Caco-2 (cell line): Measurements from ENCODE around the gene SNX24. TPM values are rescaled to one million over a fixed set of nuclear protein-coding genes. Genes with fewer than 3 reads are reported as not detected.
"Not testable (repeated sequence)": the region's sequence is repeated elsewhere in the genome, so short reads cannot be mapped to it uniquely, and the experiment has no call there.

Experiments
- BruUV-seq: library from RNA; stranded (reverse); fragments of 400-500 nt; replicated peaks from 2 replicates; lab custom pipeline; 2021; lab: Mats Ljungman, UMichigan
- CTCF ChIA-PET: fragments of 300-600 bp; sonication (Branson Sonifier 250); formaldehyde crosslinking; loops from one replicate; lab custom pipeline; 2022; ENCODE audit warnings: antibody characterized with exemption; lab: Charles Lee
- POLR2A ChIA-PET: fragments of 300-600 bp; sonication (Branson Sonifier 250); formaldehyde crosslinking; loops from one replicate; lab custom pipeline; 2022; ENCODE audit warnings: antibody characterized with exemption; lab: Charles Lee
- DNase-seq, 2 experiments: peaks; one replicate each; pipeline versions ENCODE4 v3.0.0 to v3.0.0-alpha.2; 2020 to 2022
- H3K27me3 ChIP-seq: replicated peaks from 2 replicates; pipeline ENCODE4 v1.6.0; 2011; ENCODE audit warnings: low read length; ENCODE audit not compliant: control insufficient read depth, insufficient read depth
- H3K36me3 ChIP-seq: 2 replicates; pipeline ENCODE4 v1.5.1; 2011; ENCODE audit warnings: low read length; ENCODE audit not compliant: control insufficient read depth, insufficient read depth
- H3K4me1 ChIP-seq: fragments of 250-450 bp; sonication (Bioruptor Pico); 2 replicates; pipeline ENCODE4 v1.5.1; 2020; ENCODE audit warnings: mild to moderate bottlenecking
- H3K4me3 ChIP-seq: 2 replicates; pipeline ENCODE4 v1.5.1; 2011; ENCODE audit warnings: low read depth, mild to moderate bottlenecking, control low read depth, low read length
- H3K9me3 ChIP-seq: fragments of 250-450 bp; sonication (Bioruptor Pico); 2 replicates; pipeline ENCODE4 v1.5.1; 2020; ENCODE audit warnings: mild to moderate bottlenecking, moderate library complexity
- H3K27ac Mint-ChIP-seq: one replicate; pipeline ENCODE4 v1.8.0; 2022; ENCODE audit warnings: mixed read lengths; ENCODE audit not compliant: unreplicated experiment
- H3K27me3 Mint-ChIP-seq: one replicate; pipeline ENCODE4 v1.8.0; 2022; ENCODE audit warnings: mixed read lengths; ENCODE audit not compliant: insufficient read depth, unreplicated experiment
- H3K36me3 Mint-ChIP-seq: one replicate; pipeline ENCODE4 v1.8.0; 2022; ENCODE audit warnings: mild to moderate bottlenecking, mixed read lengths; ENCODE audit not compliant: insufficient read depth, unreplicated experiment
- H3K4me1 Mint-ChIP-seq: one replicate; pipeline ENCODE4 v1.8.0; 2022; ENCODE audit warnings: low read depth, mixed read lengths; ENCODE audit not compliant: unreplicated experiment
- H3K4me3 Mint-ChIP-seq: one replicate; pipeline ENCODE4 v1.8.0; 2022; ENCODE audit warnings: mild to moderate bottlenecking, moderate library complexity, mixed read lengths; ENCODE audit not compliant: unreplicated experiment
- H3K9me3 Mint-ChIP-seq: one replicate; pipeline ENCODE4 v1.8.0; 2022; ENCODE audit warnings: mixed read lengths; ENCODE audit not compliant: unreplicated experiment
- intact Hi-C: fragments of 100-400 bp; cut with micrococcal nuclease; formaldehyde crosslinking; loops from one replicate; pipeline ENCODE4 v1.10.0; 2022; ENCODE audit not compliant: unreplicated experiment
- total RNA-seq: library from RNA; stranded (reverse); gene quantifications from 2 replicates; pipeline ENCODE4 v1.2.3, GENCODE V29; 2022
- TF ChIP-seq, protein P1 (sequence below), 2 experiments: fragments of 200-600 bp in 1 of 2; IDR thresholded peaks; 1 replicate in 1 of 2; 2 replicates in 1 of 2; pipeline versions ENCODE4 v1.5.1 to v1.8.0; 2011 to 2022; ENCODE audit warnings: antibody characterized with exemption in 1 of 2, control low read depth in 1 of 2, inconsistent platforms in 1 of 2, low read depth in 1 of 2, low read length in 1 of 2, mild to moderate bottlenecking in 1 of 2, moderate library complexity in 1 of 2; ENCODE audit not compliant: insufficient read depth in 1 of 2, severe bottlenecking in 1 of 2, unreplicated experiment in 1 of 2

SNX24 gene
- total RNA-seq, 1 experiment from 2014 or later = 38.4 TPM

- peaks cover 1% of the 10 kb centered on the region for H3K4me1 Mint-ChIP-seq
- no peak overlapping the region for H3K4me3 Mint-ChIP-seq
- H3K36me3 Mint-ChIP-seq = peaks cover 4% of the 10 kb centered on the region
- Histone ChIP-seq H3K4me3 (no peak overlapping the region), H3K4me1 (no peaks in the 10 kb centered on the region), H3K27me3 (no peaks in the 10 kb centered on the region), H3K9me3 (no peaks in the 10 kb centered on the region), H3K36me3 (no peaks in the 10 kb centered on the region)
- no TSS peak for BruUV-seq
- DNase-seq = no peak
- TF ChIP-seq, protein P1, sequence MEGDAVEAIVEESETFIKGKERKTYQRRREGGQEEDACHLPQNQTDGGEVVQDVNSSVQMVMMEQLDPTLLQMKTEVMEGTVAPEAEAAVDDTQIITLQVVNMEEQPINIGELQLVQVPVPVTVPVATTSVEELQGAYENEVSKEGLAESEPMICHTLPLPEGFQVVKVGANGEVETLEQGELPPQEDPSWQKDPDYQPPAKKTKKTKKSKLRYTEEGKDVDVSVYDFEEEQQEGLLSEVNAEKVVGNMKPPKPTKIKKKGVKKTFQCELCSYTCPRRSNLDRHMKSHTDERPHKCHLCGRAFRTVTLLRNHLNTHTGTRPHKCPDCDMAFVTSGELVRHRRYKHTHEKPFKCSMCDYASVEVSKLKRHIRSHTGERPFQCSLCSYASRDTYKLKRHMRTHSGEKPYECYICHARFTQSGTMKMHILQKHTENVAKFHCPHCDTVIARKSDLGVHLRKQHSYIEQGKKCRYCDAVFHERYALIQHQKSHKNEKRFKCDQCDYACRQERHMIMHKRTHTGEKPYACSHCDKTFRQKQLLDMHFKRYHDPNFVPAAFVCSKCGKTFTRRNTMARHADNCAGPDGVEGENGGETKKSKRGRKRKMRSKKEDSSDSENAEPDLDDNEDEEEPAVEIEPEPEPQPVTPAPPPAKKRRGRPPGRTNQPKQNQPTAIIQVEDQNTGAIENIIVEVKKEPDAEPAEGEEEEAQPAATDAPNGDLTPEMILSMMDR (IDR thresholded peaks at IDR 0.05; ENCODE audit: insufficient read depth in 1 of 2, low read depth in 1 of 2, low read length in 1 of 2, severe bottlenecking in 1 of 2, unreplicated experiment in 1 of 2) = no peak
- H3K27ac Mint-ChIP-seq = no peak overlapping the region
- ChIA-PET POLR2A (no interaction called here), CTCF (no interaction called here)
- intact Hi-C loops = no loop called here
- no peaks in the 10 kb centered on the region for H3K27me3 Mint-ChIP-seq
- H3K9me3 Mint-ChIP-seq = no peaks in the 10 kb centered on the region
These were observed 119.7 kb downstream of the SNX24 start for GRCh38 chr5:122965111-122965510.

GRCh38 chr5:122967085-122967484 lies 121.7 kb downstream of the SNX24 start:
- H3K27me3 Mint-ChIP-seq = no peaks in the 10 kb centered on the region
- DNase-seq = no peak
- Histone ChIP-seq H3K4me3 (no peak overlapping the region), H3K4me1 (no peaks in the 10 kb centered on the region), H3K9me3 (no peaks in the 10 kb centered on the region), H3K36me3 (no peaks in the 10 kb centered on the region), H3K27me3 (no peaks in the 10 kb centered on the region)
- TF ChIP-seq, protein P1 (IDR thresholded peaks at IDR 0.05; ENCODE audit: insufficient read depth in 1 of 2, low read depth in 1 of 2, low read length in 1 of 2, severe bottlenecking in 1 of 2, unreplicated experiment in 1 of 2) = no peak
- H3K4me3 Mint-ChIP-seq = no peak overlapping the region
- H3K9me3 Mint-ChIP-seq = no peaks in the 10 kb centered on the region
- intact Hi-C loops = no loop called here
- no peaks in the 10 kb centered on the region for H3K4me1 Mint-ChIP-seq
- H3K27ac Mint-ChIP-seq = no peak overlapping the region
- ChIA-PET CTCF (no interaction called here), POLR2A (no interaction called here)
- BruUV-seq = no TSS peak
- H3K36me3 Mint-ChIP-seq = peaks cover 4% of the 10 kb centered on the region

DNA sequence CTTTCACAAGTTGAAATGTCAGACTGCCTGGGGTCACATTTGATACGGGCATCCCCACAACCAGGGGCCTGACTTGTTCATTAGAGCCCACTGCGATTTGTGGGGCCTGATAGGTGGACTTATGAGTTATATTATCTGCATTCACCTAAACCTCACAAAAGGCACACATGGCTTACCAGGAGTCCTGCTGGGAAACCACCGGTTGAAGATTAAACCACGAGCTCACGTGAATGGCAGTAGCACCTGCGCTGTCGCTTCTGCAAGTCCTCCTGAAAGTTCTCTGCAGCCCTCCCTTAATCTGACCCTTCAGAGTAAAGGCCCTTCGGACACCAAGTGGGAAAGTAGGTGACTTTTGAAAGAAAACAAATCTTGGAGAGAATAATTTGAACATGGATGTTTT lies 122.2 kb downstream of the SNX24 start:
- Mint-ChIP-seq H3K36me3 (peaks cover 4% of the 10 kb centered on the region), H3K4me1 (no peaks in the 10 kb centered on the region), H3K27me3 (no peaks in the 10 kb centered on the region), H3K9me3 (no peaks in the 10 kb centered on the region), H3K27ac (no peak overlapping the region), H3K4me3 (no peak overlapping the region)
- ChIA-PET CTCF (no interaction called here), POLR2A (no interaction called here)
- H3K9me3 ChIP-seq = no peaks in the 10 kb centered on the region
- TF ChIP-seq, protein P1 (IDR thresholded peaks at IDR 0.05; ENCODE audit: insufficient read depth in 1 of 2, low read depth in 1 of 2, low read length in 1 of 2, severe bottlenecking in 1 of 2, unreplicated experiment in 1 of 2) = no peak
- DNase-seq = no peak
- no TSS peak for BruUV-seq
- H3K27me3 ChIP-seq = no peaks in the 10 kb centered on the region
- H3K4me1 ChIP-seq = no peaks in the 10 kb centered on the region
- no peak overlapping the region for H3K4me3 ChIP-seq
- no peaks in the 10 kb centered on the region for H3K36me3 ChIP-seq
- intact Hi-C loops = no loop called here

DNA sequence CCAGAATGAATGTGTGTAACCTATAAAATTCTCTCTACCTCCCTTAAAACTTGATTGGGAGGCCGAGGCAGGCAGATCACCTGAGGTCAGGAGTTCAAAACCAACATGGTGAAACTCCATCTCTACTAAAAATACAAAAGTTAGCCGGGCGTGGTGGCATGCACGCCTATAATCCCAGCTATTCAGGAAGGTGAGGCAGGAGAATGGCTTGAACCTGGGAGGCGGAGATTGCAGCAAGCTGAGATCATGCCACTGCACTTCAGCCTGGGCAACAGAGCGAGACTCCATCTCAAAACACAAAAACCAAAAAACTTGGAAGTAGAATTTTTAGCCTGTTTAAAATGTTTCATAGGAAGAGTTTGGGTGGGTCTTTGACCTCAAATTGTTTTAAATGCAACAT lies 122.6 kb downstream of the SNX24 start:
- H3K4me1 ChIP-seq, H3K27me3 Mint-ChIP-seq, DNase-seq, intact Hi-C loops, BruUV-seq, H3K9me3 Mint-ChIP-seq, H3K36me3 Mint-ChIP-seq, H3K27ac Mint-ChIP-seq, H3K27me3 ChIP-seq, H3K4me1 Mint-ChIP-seq, H3K4me3 ChIP-seq, POLR2A ChIA-PET, H3K36me3 ChIP-seq, H3K9me3 ChIP-seq, CTCF ChIA-PET, H3K4me3 Mint-ChIP-seq: not testable (repeated sequence)
